ENCODE results near the gene TEAD3. TPM values are rescaled to one million over a fixed set of nuclear protein-coding genes. Genes with fewer than 3 reads are reported as not detected.

The TEAD3 gene
- total RNA-seq, 1 donor, result 11.6 TPM

DNA sequence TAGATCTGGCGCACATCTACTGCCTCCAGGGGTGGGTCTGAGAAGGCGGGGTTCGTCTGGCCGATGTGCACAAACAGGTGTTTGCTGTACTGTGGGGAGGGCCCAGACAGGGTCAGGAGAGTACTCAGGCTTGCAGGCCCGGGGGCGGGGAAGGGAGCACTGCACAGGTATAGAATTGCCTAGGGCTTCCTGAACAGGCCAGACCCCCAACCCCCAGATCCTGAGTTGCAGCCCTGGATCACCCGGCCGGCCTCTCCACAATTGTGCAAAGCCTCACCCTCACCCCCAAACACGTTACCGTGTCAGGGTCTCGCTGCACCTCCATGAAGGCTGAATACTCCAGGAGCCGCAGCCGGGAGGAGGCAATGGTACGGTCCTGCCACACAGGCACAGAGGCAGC is 20.9 kb downstream of the TEAD3 start:
- TF ChIP-seq, protein P1, sequence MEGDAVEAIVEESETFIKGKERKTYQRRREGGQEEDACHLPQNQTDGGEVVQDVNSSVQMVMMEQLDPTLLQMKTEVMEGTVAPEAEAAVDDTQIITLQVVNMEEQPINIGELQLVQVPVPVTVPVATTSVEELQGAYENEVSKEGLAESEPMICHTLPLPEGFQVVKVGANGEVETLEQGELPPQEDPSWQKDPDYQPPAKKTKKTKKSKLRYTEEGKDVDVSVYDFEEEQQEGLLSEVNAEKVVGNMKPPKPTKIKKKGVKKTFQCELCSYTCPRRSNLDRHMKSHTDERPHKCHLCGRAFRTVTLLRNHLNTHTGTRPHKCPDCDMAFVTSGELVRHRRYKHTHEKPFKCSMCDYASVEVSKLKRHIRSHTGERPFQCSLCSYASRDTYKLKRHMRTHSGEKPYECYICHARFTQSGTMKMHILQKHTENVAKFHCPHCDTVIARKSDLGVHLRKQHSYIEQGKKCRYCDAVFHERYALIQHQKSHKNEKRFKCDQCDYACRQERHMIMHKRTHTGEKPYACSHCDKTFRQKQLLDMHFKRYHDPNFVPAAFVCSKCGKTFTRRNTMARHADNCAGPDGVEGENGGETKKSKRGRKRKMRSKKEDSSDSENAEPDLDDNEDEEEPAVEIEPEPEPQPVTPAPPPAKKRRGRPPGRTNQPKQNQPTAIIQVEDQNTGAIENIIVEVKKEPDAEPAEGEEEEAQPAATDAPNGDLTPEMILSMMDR (IDR thresholded peaks at IDR 0.05; ENCODE audit: insufficient read depth, low read length), result no peak
- DNase-seq (ENCODE audit: low read depth), result no peak
- H3K4me3 ChIP-seq (ENCODE audit: low read depth, low read length), result no peak overlapping the region

DNA sequence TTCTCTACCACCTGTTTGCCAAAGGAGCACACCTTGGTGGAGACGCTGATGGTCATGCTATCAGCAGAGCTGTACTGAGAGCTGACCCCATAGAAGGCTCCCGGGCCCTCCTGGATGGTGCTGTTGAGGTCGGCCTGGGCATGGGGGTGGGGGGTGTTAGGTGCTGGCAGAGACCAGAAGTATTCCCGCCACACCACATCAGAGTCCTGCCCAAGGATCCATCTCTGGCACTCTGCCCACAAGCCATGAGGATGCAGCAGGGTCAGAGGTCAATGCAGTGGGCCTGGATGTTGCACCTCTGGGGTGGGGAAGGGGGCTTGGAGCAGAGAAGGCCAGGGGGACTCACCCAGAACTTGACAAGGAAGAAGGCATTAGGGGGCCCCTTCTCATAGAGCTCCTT is 21.3 kb downstream of the TEAD3 start:
- DNase-seq (ENCODE audit: low read depth), result no peak
- no peak overlapping the region for H3K4me3 ChIP-seq (ENCODE audit: low read depth, low read length)
- TF ChIP-seq, protein P1 (IDR thresholded peaks at IDR 0.05; ENCODE audit: insufficient read depth, low read length), result no peak

DNA sequence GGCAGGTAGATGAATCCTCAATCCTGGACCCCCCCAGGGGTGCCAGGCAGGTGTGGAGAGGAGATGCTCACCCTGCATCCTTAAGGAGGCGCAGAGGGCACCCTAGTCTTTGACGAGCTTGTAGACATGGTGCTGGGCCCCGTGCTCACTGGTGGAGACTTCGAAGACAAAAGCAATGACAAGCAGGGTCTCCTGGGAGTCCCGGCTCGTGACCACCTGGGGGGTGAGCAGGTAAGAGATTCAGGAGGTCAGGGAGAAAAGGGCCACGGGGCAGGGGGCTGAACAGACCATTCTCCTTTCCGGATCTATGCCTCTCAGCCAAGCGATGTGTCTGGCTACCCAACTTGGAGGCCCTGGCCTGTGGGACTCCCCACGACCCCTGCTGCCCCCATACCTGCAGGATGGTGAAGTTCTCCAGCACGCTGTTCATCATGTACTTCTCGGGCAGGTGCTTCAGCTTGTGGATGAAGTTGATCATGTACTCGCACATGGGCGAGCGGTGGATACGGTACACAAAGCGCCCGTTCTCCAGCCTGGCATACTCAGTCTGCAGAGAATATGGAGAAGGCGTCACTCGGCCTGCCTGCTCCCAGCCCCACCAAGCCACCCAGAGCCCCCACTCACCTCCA is 21.8 kb downstream of the TEAD3 start:
- DNase-seq (ENCODE audit: low read depth), result no peak
- TF ChIP-seq, protein P1 (IDR thresholded peaks at IDR 0.05; ENCODE audit: insufficient read depth, low read length), result no peak
- no peak overlapping the region for H3K4me3 ChIP-seq (ENCODE audit: low read depth, low read length)

DNA sequence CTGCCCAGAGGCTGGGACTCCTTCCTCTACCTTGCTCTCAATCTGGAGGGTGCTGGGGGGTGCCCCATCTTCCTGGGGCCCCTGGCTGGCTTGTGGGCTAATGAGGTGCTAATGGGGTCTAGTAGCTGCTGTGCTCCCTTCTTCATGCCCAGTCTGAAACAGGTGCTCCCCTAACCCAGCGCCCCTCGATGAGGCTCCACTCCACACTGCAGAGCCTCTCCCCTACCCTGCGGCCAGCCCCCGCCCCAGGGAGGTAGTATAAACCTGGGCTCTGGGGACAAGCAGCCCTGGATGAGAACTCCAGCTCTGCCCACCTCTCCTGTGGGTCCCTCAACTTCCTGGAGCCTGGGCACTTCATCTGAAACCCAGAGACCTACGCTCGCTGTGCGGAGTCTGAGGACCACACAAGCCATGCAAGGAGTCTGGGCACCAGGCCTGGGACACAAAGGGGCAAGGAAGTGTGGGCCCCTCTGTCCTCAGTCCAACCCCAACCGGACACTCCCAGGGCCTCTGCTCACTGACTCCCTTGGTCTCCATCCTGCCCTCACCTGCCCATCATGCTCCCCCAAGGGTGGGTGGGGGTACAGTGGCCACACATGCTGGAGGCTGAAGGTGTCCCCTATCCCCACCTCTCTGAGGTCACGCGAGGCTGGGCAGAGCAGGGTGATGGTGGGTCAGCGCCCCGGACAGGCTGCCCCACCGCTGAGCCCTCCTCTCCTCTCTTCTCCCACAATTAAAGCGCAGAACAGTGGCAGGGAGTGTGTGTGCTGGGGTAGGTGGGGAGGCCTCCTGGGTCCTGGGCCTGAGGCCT is 22.5 kb downstream of the TEAD3 start:
- TF ChIP-seq, protein P1 (IDR thresholded peaks at IDR 0.05; ENCODE audit: insufficient read depth, low read length), result no peak
- no peak overlapping the region for H3K4me3 ChIP-seq (ENCODE audit: low read depth, low read length)
- no peak for DNase-seq (ENCODE audit: low read depth)

DNA sequence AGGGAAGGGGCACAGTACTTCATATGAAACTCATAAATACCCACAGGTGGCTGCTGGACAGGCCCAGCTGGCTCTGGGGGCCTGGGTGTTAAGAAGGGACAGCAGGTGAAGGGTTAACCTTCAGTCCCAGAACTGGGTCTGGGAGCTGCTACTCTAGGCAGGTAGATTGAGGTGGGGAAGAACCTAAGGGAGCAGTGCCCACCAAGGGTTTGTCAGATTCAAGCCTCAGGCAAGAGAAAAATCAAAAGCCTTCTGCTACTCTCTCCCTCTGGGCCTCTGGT is 23.1 kb downstream of the TEAD3 start:
- no peak overlapping the region for H3K4me3 ChIP-seq (ENCODE audit: low read depth, low read length)
- DNase-seq (ENCODE audit: low read depth), result no peak
- TF ChIP-seq, protein P1 (IDR thresholded peaks at IDR 0.05; ENCODE audit: insufficient read depth, low read length), result no peak

DNA sequence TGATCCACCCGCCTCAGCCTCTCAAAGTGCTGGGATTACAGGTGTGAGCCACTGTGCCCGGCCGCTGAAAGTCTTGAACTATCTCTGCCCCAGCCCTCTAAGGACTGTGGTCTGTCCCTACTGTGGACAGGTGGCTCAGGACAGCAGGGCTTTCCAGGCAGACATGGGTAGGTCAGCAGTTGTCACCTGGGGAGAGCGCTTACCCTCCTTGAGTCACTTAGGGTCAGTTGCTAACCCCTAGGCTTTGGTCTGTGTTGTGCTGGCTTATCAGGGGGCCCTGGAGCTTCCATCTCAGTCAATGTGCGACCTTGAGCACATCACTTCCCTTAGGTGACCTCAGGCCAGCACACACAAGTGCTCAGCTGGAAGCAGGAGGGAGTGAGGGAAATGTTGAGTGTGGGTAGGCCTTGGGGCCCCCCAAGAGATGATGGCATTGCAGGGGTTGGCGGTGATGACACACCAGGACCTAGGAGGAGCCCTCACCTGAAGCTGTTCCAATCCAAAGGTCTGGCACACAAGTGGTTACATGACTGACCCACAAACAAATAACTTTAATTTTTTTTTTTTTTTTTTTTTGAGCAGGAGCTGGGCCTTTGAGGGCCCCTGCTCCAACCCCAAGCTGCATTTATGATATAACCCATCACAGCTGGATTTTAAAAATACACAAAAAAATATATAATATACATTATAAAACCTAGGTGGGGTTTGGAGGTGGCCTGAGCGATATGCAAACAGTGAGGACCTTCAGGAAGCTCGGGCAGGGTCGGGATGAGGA is 23.6 kb downstream of the TEAD3 start:
- TF ChIP-seq, protein P1 (IDR thresholded peaks at IDR 0.05; ENCODE audit: insufficient read depth, low read length), result no peak
- H3K4me3 ChIP-seq (ENCODE audit: low read depth, low read length), result no peak overlapping the region
- no peak for DNase-seq (ENCODE audit: low read depth)
